Neural cell (in vitro differentiated cells): ENCODE measurements around the gene NGB.

Experiments
- CTCF ChIP-seq: fragments of 450-650 bp; IDR thresholded peaks from 2 replicates; pipeline ENCODE4 v1.5.1; 2014; ENCODE audit warnings: antibody characterized with exemption, mild to moderate bottlenecking, moderate library complexity; ENCODE audit not compliant: poor library complexity, severe bottlenecking
- EP300 ChIP-seq: fragments of 450-650 bp; conservative IDR thresholded peaks from 2 replicates; pipeline ENCODE4 v1.6.1; 2014; ENCODE audit warnings: antibody characterized with exemption, mild to moderate bottlenecking, moderate library complexity; ENCODE audit not compliant: poor library complexity, severe bottlenecking
- EZH2 ChIP-seq: fragments of 200-600, 300-800 bp; shearing (Covaris generic), sonication (generic); IDR thresholded peaks from 2 replicates; pipeline ENCODE4 v1.6.1; 2014; ENCODE audit warnings: antibody characterized with exemption, low read length, borderline replicate concordance, mild to moderate bottlenecking; ENCODE audit not compliant: insufficient read depth, poor library complexity, severe bottlenecking
- MXI1 ChIP-seq: fragments of 450-650 bp; conservative IDR thresholded peaks from 2 replicates; pipeline ENCODE4 v1.6.1; 2014; ENCODE audit warnings: antibody characterized with exemption, mild to moderate bottlenecking; ENCODE audit not compliant: poor library complexity, severe bottlenecking
- POLR2AphosphoS5 ChIP-seq: IDR thresholded peaks from 2 replicates; pipeline ENCODE4 v1.6.1; 2012
- RAD21 ChIP-seq: fragments of 450-650 bp; conservative IDR thresholded peaks from 2 replicates; pipeline ENCODE4 v1.6.1; 2014; ENCODE audit warnings: antibody characterized with exemption, mild to moderate bottlenecking, moderate library complexity
- SMC3 ChIP-seq: fragments of 450-650 bp; conservative IDR thresholded peaks from 2 replicates; pipeline ENCODE4 v1.6.1; 2014; ENCODE audit warnings: antibody characterized with exemption, mild to moderate bottlenecking, moderate library complexity; ENCODE audit not compliant: poor library complexity
- TAF1 ChIP-seq: IDR thresholded peaks from 2 replicates; pipeline ENCODE4 v1.6.1; 2012; ENCODE audit warnings: low read depth
- TF ChIP-seq, protein P1 (sequence below): IDR thresholded peaks from 2 replicates; pipeline ENCODE4 v1.6.1; 2012; ENCODE audit warnings: borderline replicate concordance

GRCh38 chr14:77279719-77280118, 8.7 kb upstream of the NGB start:
- TF ChIP-seq CTCF (no peak), TAF1 (no peak), RAD21 (no peak), EP300 (no peak), SMC3 (no peak), POLR2AphosphoS5 (no peak), EZH2 (no peak), MXI1 (no peak)
- TF ChIP-seq, protein P1, sequence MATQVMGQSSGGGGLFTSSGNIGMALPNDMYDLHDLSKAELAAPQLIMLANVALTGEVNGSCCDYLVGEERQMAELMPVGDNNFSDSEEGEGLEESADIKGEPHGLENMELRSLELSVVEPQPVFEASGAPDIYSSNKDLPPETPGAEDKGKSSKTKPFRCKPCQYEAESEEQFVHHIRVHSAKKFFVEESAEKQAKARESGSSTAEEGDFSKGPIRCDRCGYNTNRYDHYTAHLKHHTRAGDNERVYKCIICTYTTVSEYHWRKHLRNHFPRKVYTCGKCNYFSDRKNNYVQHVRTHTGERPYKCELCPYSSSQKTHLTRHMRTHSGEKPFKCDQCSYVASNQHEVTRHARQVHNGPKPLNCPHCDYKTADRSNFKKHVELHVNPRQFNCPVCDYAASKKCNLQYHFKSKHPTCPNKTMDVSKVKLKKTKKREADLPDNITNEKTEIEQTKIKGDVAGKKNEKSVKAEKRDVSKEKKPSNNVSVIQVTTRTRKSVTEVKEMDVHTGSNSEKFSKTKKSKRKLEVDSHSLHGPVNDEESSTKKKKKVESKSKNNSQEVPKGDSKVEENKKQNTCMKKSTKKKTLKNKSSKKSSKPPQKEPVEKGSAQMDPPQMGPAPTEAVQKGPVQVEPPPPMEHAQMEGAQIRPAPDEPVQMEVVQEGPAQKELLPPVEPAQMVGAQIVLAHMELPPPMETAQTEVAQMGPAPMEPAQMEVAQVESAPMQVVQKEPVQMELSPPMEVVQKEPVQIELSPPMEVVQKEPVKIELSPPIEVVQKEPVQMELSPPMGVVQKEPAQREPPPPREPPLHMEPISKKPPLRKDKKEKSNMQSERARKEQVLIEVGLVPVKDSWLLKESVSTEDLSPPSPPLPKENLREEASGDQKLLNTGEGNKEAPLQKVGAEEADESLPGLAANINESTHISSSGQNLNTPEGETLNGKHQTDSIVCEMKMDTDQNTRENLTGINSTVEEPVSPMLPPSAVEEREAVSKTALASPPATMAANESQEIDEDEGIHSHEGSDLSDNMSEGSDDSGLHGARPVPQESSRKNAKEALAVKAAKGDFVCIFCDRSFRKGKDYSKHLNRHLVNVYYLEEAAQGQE, result no peak
